ENCODE results near the gene SIRPD. TPM values are rescaled to one million over a fixed set of nuclear protein-coding genes. Genes with fewer than 3 reads are reported as not detected.

SIRPD gene
- total RNA-seq, 1 donor from 2014 or later: not detected

- H3K4me3 ChIP-seq: no peak overlapping the region
- DNase-seq (ENCODE audit: low spot score): no peak
- Mint-ChIP-seq H3K9me3 (peaks cover 9% of the 10 kb centered on the region), H3K36me3 (no peaks in the 10 kb centered on the region), H3K4me3 (no peak overlapping the region), H3K27ac (no peak overlapping the region), H3K27me3 (ENCODE audit: insufficient read depth, low read depth) (peaks cover 4% of the 10 kb centered on the region), H3K4me1 (peaks cover 4% of the 10 kb centered on the region)
- no peaks in the 10 kb centered on the region for H3K79me2 ChIP-seq (ENCODE audit: low read depth)
- TF ChIP-seq EZH2 (IDR thresholded peaks at IDR 0.05): no peak
- H3K4me2 ChIP-seq: no peak overlapping the region
- H4K20me1 ChIP-seq (ENCODE audit: low read depth): no peaks in the 10 kb centered on the region
- H3K4me1 ChIP-seq: no peaks in the 10 kb centered on the region
- H3K9me3 ChIP-seq (ENCODE audit: low read depth): no peaks in the 10 kb centered on the region
- H3K27ac ChIP-seq: no peak overlapping the region
- no peaks in the 10 kb centered on the region for H3F3A ChIP-seq (ENCODE audit: low read depth)
- H3K27me3 ChIP-seq: no peaks in the 10 kb centered on the region
- H3K9ac ChIP-seq: no peak overlapping the region
- H2AFZ ChIP-seq (replicated peaks): no peak overlapping the region
- H3K36me3 ChIP-seq: no peaks in the 10 kb centered on the region
These were observed 5.1 kb upstream of the SIRPD start for GRCh38 chr20:1562622-1563021.

DNA sequence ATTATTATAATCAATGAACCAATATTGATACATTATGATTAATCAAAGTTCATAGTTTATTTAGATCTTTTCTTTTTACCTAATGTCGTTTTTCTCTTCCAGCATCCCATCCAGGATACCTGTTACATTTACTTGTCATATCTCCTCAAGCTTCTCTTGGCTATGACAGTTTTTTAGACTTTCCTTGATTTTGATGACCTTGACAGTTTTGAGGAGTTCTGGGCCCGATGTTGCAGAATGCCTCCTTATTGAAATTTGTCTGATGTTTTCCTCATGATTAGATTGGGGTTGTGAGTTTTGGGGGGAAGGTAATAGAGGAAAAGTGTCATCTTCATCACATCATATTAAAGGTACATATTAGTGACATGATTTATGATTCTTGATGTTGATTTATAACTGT lies 3.8 kb upstream of the SIRPD start:
- H3K9me3 ChIP-seq (ENCODE audit: low read depth): no peaks in the 10 kb centered on the region
- Mint-ChIP-seq H3K36me3 (no peaks in the 10 kb centered on the region), H3K27ac (no peak overlapping the region), H3K4me1 (no peaks in the 10 kb centered on the region), H3K27me3 (ENCODE audit: insufficient read depth, low read depth) (peaks cover 9% of the 10 kb centered on the region), H3K4me3 (no peak overlapping the region), H3K9me3 (peaks cover 9% of the 10 kb centered on the region)
- H3F3A ChIP-seq (ENCODE audit: low read depth): no peaks in the 10 kb centered on the region
- no peaks in the 10 kb centered on the region for H3K4me1 ChIP-seq
- H2AFZ ChIP-seq (replicated peaks): no peak overlapping the region
- no peak for DNase-seq (ENCODE audit: low spot score)
- H3K27ac ChIP-seq: no peak overlapping the region
- H3K79me2 ChIP-seq (ENCODE audit: low read depth): no peaks in the 10 kb centered on the region
- no peaks in the 10 kb centered on the region for H3K36me3 ChIP-seq
- H4K20me1 ChIP-seq (ENCODE audit: low read depth): no peaks in the 10 kb centered on the region
- H3K4me2 ChIP-seq: no peak overlapping the region
- TF ChIP-seq EZH2 (IDR thresholded peaks at IDR 0.05): no peak
- TF ChIP-seq CTCF (IDR thresholded peaks at IDR 0.05): no peak
- TF ChIP-seq EZH2phosphoT487 (IDR thresholded peaks at IDR 0.05): no peak
- no peaks in the 10 kb centered on the region for H3K27me3 ChIP-seq
- H3K9ac ChIP-seq: no peak overlapping the region
- H3K4me3 ChIP-seq: no peak overlapping the region

DNA sequence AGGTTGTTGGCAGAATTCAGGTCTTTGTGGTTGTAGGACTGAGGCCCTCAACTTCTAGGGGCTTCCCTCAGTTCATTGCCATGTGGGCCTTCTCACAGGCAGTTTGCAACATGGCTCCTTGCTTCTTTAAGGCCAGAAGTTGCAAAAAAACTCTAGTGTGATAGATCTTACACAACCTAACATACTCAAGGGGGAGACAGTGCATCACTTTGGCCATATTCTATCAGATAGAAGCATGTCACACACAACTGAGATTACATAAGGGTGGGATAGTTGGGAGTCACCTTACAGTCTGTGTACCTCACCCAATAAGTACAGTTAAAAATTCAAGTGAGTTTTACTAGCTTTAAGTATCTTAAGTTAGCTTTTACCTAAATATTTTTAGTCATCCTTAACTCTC lies 1.6 kb downstream of the SIRPD start:
- Mint-ChIP-seq H3K27ac (no peak overlapping the region), H3K9me3 (no peaks in the 10 kb centered on the region), H3K36me3 (no peaks in the 10 kb centered on the region), H3K4me3 (no peak overlapping the region), H3K27me3 (ENCODE audit: insufficient read depth, low read depth) (peaks cover 6% of the 10 kb centered on the region), H3K4me1 (no peaks in the 10 kb centered on the region)
- H3K36me3 ChIP-seq: no peaks in the 10 kb centered on the region
- H2AFZ ChIP-seq (replicated peaks): no peak overlapping the region
- H3K4me2 ChIP-seq: no peak overlapping the region
- peaks cover 3% of the 10 kb centered on the region for H3K27me3 ChIP-seq
- H3K9me3 ChIP-seq (ENCODE audit: low read depth): no peaks in the 10 kb centered on the region
- no peaks in the 10 kb centered on the region for H3F3A ChIP-seq (ENCODE audit: low read depth)
- no peak overlapping the region for H3K27ac ChIP-seq
- no peaks in the 10 kb centered on the region for H3K4me1 ChIP-seq
- H3K79me2 ChIP-seq (ENCODE audit: low read depth): no peaks in the 10 kb centered on the region
- no peak overlapping the region for H3K4me3 ChIP-seq
- no peaks in the 10 kb centered on the region for H4K20me1 ChIP-seq (ENCODE audit: low read depth)
- no peak overlapping the region for H3K9ac ChIP-seq
- DNase-seq (ENCODE audit: low spot score): no peak
- no peak for TF ChIP-seq EZH2phosphoT487 (IDR thresholded peaks at IDR 0.05)
- no peak for TF ChIP-seq CTCF (IDR thresholded peaks at IDR 0.05)
- no peak for TF ChIP-seq EZH2 (IDR thresholded peaks at IDR 0.05)

GRCh38 chr20:1539816-1540419 lies 17.6 kb downstream of the SIRPD start:
- peaks cover 2% of the 10 kb centered on the region for H3K27me3 ChIP-seq
- no peak overlapping the region for H3K4me2 ChIP-seq
- H3K4me3 ChIP-seq: no peak overlapping the region
- no peaks in the 10 kb centered on the region for H3K4me1 ChIP-seq
- no peak overlapping the region for H3K27ac ChIP-seq
- no peak overlapping the region for H3K9ac ChIP-seq
- no peak for TF ChIP-seq CTCF (IDR thresholded peaks at IDR 0.05)
- no peak for TF ChIP-seq EZH2phosphoT487 (IDR thresholded peaks at IDR 0.05)
- TF ChIP-seq EZH2 (IDR thresholded peaks at IDR 0.05): no peak
- H3K9me3 ChIP-seq (ENCODE audit: low read depth): no peaks in the 10 kb centered on the region
- no peaks in the 10 kb centered on the region for H3K9me3 Mint-ChIP-seq
- no peak overlapping the region for H3K27ac Mint-ChIP-seq
- no peak for DNase-seq (ENCODE audit: low spot score)
- H3K27me3 Mint-ChIP-seq (ENCODE audit: insufficient read depth, low read depth): peaks cover 2% of the 10 kb centered on the region
- H3K4me3 Mint-ChIP-seq: no peak overlapping the region
- no peaks in the 10 kb centered on the region for H3F3A ChIP-seq (ENCODE audit: low read depth)
- H3K4me1 Mint-ChIP-seq: no peaks in the 10 kb centered on the region
- H4K20me1 ChIP-seq (ENCODE audit: low read depth): no peaks in the 10 kb centered on the region
- no peak overlapping the region for H2AFZ ChIP-seq (replicated peaks)
- H3K79me2 ChIP-seq (ENCODE audit: low read depth): no peaks in the 10 kb centered on the region
- H3K36me3 ChIP-seq: no peaks in the 10 kb centered on the region
- no peaks in the 10 kb centered on the region for H3K36me3 Mint-ChIP-seq
